Dermis blood vessel endothelial cell (primary cell): ENCODE measurements around the gene PARD3B. TPM values are rescaled to one million over a fixed set of nuclear protein-coding genes. Genes with fewer than 3 reads are reported as not detected.
A peak's percentile ranks its signal among the peaks of the same experiment; 100 is the strongest.

ENCODE experiments used
- DNase-seq: peaks from one replicate; pipeline ENCODE4 v3.0.0; 2010
- total RNA-seq: library from RNA; depleted of rRNA; stranded (reverse); fragments of >200 nt; gene quantifications from 2 replicates; pipeline ENCODE4 v1.2.3, GENCODE V29; 2014

PARD3B gene
- total RNA-seq, 1 donor from 2014 or later = 13.3 TPM

DNA sequence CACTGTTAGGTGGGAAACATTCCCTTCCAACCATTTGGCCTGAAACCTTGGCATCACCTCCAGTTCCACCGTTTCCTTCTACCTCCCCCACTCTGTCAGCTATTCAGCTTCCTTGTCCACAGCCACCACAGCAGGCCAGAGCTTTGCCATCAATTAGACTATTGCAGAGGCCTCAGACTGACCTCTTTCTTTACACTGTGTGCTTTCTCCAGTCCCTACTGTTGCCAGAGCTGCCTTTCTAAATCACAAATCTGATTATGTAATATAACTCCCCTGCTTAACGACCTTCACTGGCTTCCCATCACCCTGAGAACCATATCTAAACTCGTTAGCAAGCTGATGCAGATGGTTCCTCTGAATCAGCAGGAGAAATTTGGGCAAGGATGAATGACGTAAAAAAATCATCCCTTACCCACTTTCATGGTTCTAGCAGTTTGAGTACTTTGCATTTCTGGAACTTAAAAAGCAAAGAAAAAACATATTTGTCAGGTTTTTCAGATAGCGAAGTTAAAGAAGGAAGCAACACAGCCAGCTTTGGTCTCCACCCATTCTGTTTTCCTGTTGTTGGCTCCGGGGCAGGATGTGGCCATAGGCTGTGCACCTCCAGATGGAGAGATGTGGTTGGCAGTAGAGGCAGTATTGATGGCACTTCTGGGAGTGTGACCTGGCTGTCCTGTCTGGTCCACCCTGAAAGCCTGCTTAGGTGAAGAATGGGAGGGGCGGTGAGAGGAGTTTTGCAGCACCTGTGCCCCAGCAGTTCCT lies 422.1 kb downstream of the PARD3B start:
- DNase-seq = peak; percentile 2

DNA sequence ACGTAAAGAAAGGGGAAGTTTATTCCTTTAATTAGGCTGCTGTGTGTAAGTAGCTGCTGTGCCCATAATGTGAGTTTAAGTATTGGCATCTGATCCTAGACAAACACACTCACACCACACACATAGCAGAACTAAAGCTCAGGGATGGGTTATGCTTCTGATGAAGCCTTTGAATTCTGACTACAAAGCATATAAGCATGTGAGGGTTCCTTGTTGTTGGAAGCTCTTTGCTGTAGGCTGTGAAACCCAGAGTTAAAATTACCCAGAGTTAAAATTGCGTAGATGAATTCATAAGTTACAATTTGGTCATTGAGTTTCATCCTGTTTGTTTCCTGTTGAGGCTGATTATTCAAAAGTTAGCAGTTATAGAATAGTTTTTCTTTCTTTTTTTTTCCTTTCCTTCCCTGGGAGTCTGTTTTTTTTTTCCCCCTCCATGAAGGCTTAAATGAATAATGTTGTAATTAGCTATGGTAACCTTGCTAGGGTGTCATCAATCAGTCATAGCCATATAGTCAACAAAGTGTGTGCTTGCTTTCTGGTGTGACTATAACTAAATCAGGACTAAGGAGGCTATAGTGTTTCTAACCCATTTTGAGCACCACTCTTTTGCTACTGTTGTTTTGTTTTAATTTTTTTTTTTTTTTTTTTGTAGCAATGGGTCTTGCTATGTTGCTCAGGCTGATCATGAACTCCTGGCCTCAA lies 426.1 kb downstream of the PARD3B start:
- DNase-seq = peak; percentile 13

GRCh38 chr2:204972161-204972560 lies 426.9 kb downstream of the PARD3B start:
- DNase-seq = no peak

DNA sequence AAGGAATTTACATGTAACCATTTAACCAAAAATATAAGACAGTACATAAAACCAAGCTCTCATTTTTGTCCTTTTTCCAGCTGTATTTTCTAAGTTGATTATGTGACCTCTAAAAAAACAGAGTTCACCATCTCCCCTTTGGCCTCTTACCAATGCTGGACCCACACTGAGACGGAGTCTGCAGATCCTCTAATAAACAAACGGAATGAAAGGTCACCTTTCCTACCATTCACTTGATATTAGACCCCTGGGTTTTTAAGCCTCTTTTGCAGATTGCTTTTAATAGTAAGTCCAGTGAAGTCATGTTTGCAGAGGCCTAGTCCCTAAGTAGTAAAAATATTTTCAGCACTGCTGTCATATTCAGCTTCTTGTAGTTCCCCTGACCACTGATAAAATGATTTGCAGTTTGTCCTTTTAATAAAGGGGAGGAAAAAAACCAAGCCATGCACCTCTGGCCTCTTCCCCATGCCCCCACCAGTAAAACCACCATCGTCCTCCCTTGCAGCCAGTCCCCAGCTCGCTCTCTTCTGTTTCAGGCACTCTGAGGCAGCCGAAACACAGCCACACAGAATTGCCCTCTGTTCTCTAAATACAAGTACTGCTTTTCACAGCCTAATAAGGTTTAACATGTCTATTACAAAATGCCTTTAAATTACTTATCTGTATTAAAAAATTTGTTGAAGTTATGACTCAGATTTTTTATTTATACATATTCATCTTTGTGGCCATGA lies 427.5 kb downstream of the PARD3B start:
- no peak for DNase-seq

GRCh38 chr2:204973616-204974015 lies 428.3 kb downstream of the PARD3B start:
- no peak for DNase-seq

DNA sequence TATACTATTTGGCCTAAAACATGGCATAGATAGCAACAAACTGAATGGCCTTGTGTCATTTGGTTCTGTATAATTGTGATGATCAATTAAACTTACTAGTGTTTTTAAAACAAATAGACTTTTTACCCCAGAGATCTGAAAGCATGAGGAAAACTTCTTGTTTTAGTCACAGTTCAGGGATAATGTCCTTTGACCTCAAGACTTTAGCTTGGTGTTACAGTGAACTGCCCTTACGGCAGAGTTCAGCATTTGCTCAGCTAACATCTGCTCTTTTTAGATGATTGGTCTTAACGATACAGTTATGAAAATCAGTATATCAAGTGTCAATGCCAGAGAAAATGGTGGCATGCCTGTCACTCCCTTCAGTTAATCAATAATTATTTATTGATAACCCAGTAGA lies 429.2 kb downstream of the PARD3B start:
- DNase-seq = no peak

- DNase-seq = no peak
These were observed 432.6 kb downstream of the PARD3B start for GRCh38 chr2:204977914-204978313.

DNA sequence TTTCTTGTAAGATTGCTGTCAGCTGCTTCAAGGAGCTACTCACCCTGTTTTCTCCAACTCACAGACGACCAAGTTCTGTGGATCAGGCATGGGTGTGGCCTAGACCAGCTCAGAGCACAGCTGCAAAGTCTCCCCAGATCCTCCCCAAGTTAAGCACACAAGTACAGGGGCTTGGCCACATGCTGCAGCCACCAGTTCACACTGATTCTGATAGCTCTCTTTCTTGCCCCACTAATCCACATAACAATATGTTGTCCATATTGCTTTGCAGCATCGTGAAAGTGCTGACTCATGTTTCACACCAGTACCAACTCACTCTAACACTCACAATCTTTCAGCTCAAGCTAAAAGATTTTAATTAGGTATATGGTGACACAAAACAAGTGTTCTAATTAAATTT lies 437.0 kb downstream of the PARD3B start:
- no peak for DNase-seq

DNA sequence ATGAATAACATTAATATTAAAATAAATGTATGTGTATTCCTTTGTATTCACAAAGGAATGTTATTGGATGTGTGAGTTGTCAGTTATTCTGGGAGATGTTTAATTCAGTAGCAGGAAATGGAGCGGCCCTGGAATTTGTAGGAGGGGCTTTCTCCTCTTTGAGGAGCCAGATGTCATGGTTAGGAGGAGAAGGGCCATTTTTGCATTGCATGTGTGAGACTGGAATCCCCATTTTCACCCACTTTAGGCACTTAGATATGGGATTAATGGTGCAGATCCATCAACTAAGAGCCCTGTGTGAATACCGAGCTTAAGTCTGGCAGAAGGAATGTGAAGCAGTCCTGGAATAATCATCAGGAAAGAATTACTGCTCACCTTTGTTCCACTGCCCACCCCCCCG lies 439.2 kb downstream of the PARD3B start:
- no peak for DNase-seq

DNA sequence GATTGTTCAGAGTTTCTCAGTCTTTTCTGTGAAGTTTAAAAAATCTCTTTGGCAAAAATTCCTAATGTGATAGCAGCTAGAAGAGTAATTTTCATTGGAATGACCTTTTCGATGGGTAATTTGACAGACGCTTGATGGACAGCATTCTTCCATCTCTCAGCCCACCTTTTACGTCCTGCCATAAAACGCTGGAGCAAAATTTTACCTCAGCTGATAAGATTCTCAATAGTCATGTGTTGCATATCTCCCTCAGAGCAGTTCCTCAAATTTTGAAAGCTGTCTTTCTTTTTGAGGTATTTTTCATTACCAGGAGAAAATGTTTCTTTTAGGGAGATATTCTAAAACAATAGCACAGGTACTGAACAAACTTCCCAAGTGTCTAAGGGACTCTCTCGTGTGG lies 441.4 kb downstream of the PARD3B start:
- DNase-seq = no peak

GRCh38 chr2:204988836-204989235 lies 443.6 kb downstream of the PARD3B start:
- no peak for DNase-seq

DNA sequence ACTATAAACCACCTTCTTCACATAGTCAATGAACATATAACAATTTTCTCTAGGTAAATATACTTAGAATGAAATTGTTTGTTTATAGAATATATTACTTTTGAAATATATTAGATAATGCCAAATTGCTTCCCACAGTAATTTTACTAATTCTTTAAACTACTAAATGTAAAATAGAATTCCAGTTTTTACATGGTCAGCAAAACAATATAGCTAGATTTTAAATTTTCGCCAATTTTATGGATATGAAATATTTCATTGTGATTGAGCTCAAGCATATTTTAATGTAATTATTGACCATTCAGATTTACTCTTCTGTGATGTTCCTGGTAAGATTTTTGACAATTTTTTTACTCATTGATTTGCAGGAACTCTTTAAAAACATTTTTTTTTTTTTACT lies 444.6 kb downstream of the PARD3B start:
- DNase-seq = no peak

- DNase-seq = peak; percentile 25
These were observed 456.2 kb downstream of the PARD3B start for GRCh38 chr2:205001300-205001966.

DNA sequence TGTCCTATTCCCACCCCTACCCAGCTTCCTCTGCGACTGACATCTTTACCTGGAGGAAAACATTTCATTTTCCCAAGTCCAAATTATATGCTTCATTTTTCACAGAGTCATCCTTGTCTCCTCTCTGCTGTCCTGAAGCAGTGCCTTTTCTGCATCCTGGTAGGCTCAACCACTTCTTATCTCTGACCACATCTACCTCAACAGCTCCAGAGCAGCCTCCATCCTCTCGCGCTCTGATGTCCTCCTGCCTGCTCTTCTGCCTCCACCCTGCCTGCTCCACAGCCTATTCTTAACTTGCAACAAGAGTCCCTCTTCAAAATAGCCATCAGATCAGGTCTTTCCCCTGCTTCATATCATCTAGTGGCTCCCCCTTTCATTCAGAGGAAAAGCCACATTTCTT lies 457.1 kb downstream of the PARD3B start:
- no peak for DNase-seq

GRCh38 chr2:205003288-205003687 lies 458.0 kb downstream of the PARD3B start:
- no peak for DNase-seq

DNA sequence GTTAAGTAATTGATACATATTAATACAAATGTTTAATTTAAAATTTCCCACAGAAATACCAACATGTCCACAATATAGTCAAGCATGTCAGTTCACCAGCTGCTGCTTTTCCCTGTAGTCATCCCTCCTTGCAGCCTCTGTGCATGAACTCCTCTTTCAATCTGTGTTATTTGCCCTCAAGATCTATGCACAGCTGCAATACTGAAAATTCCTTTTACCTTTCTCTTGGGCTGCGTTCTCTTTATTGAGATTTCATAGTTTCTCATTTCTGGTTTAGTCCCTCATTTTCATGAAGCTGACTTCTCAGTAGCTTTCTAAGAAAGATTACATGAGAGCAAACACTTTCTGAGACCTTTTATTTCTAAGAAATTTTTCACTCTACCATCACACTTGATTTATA lies 464.9 kb downstream of the PARD3B start:
- DNase-seq = no peak

DNA sequence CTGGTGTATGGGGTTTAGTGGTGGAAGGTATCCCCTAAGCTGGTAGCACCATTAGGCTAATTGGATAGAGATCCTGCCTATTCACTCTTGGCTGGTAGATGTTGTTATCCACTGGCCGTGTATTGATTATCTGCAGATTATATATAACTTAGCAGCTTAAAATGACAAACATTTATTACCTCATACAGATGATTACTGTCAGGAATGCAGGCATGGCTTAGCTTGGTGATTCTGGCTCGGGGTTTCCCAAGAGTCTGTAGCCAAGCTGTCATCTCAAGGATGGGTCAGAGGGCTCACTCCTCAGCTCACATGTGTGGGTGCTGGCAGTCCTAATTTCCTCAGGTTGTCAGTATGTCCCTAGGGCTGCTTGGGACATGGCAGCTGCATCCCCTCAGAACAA lies 465.8 kb downstream of the PARD3B start:
- DNase-seq = no peak

DNA sequence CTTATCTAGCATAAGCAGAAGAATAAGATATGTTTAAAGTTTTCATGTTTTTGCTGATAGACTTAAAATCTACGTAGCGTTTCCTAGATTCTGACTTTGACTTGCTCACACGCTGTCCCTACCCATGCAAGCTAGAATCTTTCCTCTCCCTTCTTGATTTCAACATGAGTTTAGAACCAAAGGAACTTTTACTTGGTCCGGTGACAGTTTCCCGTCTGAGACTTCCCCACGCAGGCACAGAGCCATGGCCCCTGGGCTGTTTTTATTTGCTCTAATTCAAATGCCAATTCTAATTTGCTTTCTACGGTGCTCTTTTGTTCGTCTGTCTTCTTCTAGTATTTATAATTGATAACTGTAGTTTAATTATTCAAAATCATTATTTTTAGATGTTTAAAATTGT lies 467.7 kb downstream of the PARD3B start:
- no peak for DNase-seq

GRCh38 chr2:205013586-205013985 lies 468.3 kb downstream of the PARD3B start:
- DNase-seq = no peak

DNA sequence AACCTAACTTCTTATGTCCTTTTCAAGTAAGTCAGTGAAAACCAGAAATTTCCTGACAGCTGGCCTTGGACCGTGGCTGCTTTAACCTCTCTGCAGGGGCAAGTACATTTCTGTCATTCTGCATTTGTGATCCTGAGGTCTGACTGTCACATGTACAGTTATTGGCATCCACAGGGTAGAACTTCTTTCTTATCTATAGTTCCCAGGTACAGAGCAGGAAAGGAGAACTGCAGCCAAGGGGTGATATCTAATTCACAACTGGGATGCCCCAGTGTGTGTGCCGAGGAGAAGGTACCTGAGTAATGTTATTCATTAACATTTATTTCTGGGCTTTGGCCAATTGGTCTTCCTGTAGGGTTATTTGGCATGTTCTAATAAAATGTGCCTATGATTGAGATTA lies 468.9 kb downstream of the PARD3B start:
- no peak for DNase-seq

- DNase-seq = peak; percentile 4
These were observed 472.1 kb downstream of the PARD3B start for GRCh38 chr2:205017381-205017780.

GRCh38 chr2:205017912-205018311 lies 472.6 kb downstream of the PARD3B start:
- no peak for DNase-seq

GRCh38 chr2:205020673-205021072 lies 475.4 kb downstream of the PARD3B start:
- no peak for DNase-seq
